Suprapubic skin (tissue), 4 donors: ENCODE data around the gene NPAS3. TPM values are rescaled to one million over a fixed set of nuclear protein-coding genes. Genes with fewer than 3 reads are reported as not detected.

Source experiments
- DNase-seq, 2 donors: peaks; one replicate each; pipeline ENCODE4 v3.0.0-alpha.2; 2019; ENCODE audit warnings: low spot score in 2 of 2
- H3K27ac ChIP-seq: fragments of 200-600 bp; sonication (generic); one replicate; pipeline ENCODE4 v1.5.1; 2019
- H3K27me3 ChIP-seq: fragments of 200-600 bp; sonication (generic); one replicate; pipeline ENCODE4 v1.5.1; 2019
- H3K36me3 ChIP-seq: fragments of 200-600 bp; sonication (generic); one replicate; pipeline ENCODE4 v1.5.1; 2019
- H3K4me1 ChIP-seq: fragments of 200-600 bp; sonication (generic); one replicate; pipeline ENCODE4 v1.5.1; 2019
- H3K4me3 ChIP-seq: fragments of 200-600 bp; sonication (generic); one replicate; pipeline ENCODE4 v1.5.1; 2019; ENCODE audit warnings: mild to moderate bottlenecking
- H3K9me3 ChIP-seq: fragments of 200-600 bp; sonication (generic); one replicate; pipeline ENCODE4 v1.5.1; 2019
- EP300 ChIP-seq: sonication (generic); formaldehyde crosslinking; IDR thresholded peaks from one replicate; pipeline ENCODE4 v1.6.1; 2017; ENCODE audit warnings: antibody characterized with exemption
- POLR2A ChIP-seq, 2 donors: fragments of 450-650 bp; IDR thresholded peaks; one replicate each; pipeline ENCODE4 v1.6.1; 2017; ENCODE audit warnings: antibody characterized with exemption in 2 of 2, mild to moderate bottlenecking in 2 of 2, moderate library complexity in 2 of 2
- POLR2AphosphoS5 ChIP-seq, 3 donors: sonication (generic); formaldehyde crosslinking; IDR thresholded peaks; one replicate each; pipeline ENCODE4 v1.6.1; 2017; ENCODE audit warnings: antibody characterized with exemption in 3 of 3
- WGBS: methylation state at CpG from one replicate; pipeline ENCODE4 v1.1.5; 2018; 5-methylcytosine and 5-hydroxymethylcytosine counted together
- total RNA-seq, 4 donors: library from RNA; depleted of rRNA; stranded (reverse); fragments of >200 nt; gene quantifications; one replicate each; pipeline ENCODE4 v1.1.0, GENCODE V29; 2016
- TF ChIP-seq, protein P1 (sequence below), 2 donors: fragments of 200-600 bp in 1 of 2; fragments of 450-650 bp in 1 of 2; sonication (generic) in 1 of 2; IDR thresholded peaks; one replicate each; pipeline ENCODE4 v1.5.1; 2016 to 2019; ENCODE audit warnings: antibody characterized with exemption in 2 of 2, mild to moderate bottlenecking in 1 of 2, moderate library complexity in 1 of 2

The NPAS3 gene
- total RNA-seq, 4 donors from 2014 or later: 0.17 to 0.45 (median 0.29) TPM; not detected in 1

DNA sequence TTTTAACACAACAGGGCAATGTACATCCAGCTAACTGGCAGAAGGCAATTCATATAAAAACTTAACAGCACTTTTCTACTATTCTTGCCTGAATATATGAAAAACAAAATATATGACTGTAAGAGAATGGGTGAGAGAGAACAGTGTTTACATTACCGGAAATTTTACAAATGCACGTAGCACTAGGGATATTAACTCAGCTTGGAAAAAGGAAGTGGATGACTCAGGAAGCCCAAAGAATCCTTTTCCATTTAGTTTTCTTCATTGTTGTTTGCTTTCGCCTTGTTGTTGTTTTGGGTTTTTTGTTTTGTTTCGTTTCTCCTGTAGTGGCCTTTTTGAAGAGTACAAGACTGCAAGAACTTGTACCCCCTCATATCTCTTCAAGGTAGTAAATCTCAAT is 716.7 kb downstream of the NPAS3 start:
- WGBS: 69% methylated on average over 4 of the region's 4 CpGs
- TF ChIP-seq EP300 (no peak), POLR2AphosphoS5 (IDR thresholded peaks at IDR 0.05) (no peak), POLR2A (IDR thresholded peaks at IDR 0.05) (no peak)
- TF ChIP-seq, protein P1, sequence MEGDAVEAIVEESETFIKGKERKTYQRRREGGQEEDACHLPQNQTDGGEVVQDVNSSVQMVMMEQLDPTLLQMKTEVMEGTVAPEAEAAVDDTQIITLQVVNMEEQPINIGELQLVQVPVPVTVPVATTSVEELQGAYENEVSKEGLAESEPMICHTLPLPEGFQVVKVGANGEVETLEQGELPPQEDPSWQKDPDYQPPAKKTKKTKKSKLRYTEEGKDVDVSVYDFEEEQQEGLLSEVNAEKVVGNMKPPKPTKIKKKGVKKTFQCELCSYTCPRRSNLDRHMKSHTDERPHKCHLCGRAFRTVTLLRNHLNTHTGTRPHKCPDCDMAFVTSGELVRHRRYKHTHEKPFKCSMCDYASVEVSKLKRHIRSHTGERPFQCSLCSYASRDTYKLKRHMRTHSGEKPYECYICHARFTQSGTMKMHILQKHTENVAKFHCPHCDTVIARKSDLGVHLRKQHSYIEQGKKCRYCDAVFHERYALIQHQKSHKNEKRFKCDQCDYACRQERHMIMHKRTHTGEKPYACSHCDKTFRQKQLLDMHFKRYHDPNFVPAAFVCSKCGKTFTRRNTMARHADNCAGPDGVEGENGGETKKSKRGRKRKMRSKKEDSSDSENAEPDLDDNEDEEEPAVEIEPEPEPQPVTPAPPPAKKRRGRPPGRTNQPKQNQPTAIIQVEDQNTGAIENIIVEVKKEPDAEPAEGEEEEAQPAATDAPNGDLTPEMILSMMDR (IDR thresholded peaks at IDR 0.05): no peak
- no peak overlapping the region for H3K4me3 ChIP-seq
- no peaks in the 10 kb centered on the region for H3K9me3 ChIP-seq
- no peaks in the 10 kb centered on the region for H3K4me1 ChIP-seq
- H3K27ac ChIP-seq: no peak overlapping the region
- no peak for DNase-seq
- H3K36me3 ChIP-seq: no peaks in the 10 kb centered on the region
- H3K27me3 ChIP-seq: no peaks in the 10 kb centered on the region

DNA sequence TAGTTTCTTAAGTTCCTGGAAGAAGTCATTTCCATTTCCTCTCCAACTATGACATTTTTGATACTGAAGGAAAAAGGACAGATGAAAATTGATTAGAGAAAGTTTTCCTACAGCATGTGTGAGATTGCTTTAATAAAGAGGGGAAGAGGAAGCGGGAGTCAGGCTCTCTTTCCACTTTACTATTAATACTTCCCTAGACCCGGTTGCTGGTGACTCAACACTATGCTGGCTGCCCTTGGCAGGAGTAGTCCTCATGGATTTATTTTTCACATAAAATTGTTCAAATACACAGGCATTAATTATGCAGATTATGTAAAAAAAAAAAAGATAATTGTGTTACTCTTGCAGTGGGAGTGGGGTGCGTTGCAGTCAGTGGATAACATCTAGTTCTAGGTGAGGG is 718.8 kb downstream of the NPAS3 start:
- Histone ChIP-seq H3K4me3 (no peak overlapping the region), H3K36me3 (no peaks in the 10 kb centered on the region), H3K27me3 (no peaks in the 10 kb centered on the region), H3K4me1 (no peaks in the 10 kb centered on the region), H3K27ac (no peak overlapping the region), H3K9me3 (no peaks in the 10 kb centered on the region)
- 64% methylated on average over 3 of the region's 3 CpGs for WGBS
- DNase-seq: no peak
- no peak for TF ChIP-seq POLR2A (IDR thresholded peaks at IDR 0.05)
- TF ChIP-seq, protein P1 (IDR thresholded peaks at IDR 0.05): no peak
- TF ChIP-seq POLR2AphosphoS5 (IDR thresholded peaks at IDR 0.05): no peak
- TF ChIP-seq EP300: no peak

DNA sequence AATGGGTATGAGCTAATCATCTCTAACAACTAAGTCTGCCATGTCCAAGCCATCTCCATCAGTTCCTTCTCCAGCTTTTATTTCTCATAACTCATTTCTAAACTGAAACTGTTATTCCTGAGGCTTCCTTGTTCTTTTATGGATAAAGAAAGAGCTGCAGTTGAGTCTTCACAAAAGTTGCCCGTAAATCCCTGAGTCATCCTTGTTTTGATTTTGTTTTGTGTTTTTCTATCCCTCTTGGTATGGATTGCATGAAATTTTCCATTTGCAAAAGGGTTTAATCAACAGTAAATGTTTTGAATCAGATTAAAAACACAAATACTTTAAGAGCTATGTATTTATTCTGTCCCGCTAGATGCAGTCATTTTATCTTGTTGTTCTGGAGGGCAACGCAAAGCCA is 721.6 kb downstream of the NPAS3 start:
- Histone ChIP-seq H3K4me1 (no peaks in the 10 kb centered on the region), H3K36me3 (no peaks in the 10 kb centered on the region), H3K9me3 (peaks cover 7% of the 10 kb centered on the region), H3K27me3 (no peaks in the 10 kb centered on the region), H3K4me3 (no peak overlapping the region), H3K27ac (no peak overlapping the region)
- TF ChIP-seq, protein P1 (IDR thresholded peaks at IDR 0.05): no peak
- no peak for TF ChIP-seq EP300
- TF ChIP-seq POLR2A (IDR thresholded peaks at IDR 0.05): no peak
- no peak for TF ChIP-seq POLR2AphosphoS5 (IDR thresholded peaks at IDR 0.05)
- WGBS: 86% methylated on average over 3 of the region's 3 CpGs
- DNase-seq: no peak

DNA sequence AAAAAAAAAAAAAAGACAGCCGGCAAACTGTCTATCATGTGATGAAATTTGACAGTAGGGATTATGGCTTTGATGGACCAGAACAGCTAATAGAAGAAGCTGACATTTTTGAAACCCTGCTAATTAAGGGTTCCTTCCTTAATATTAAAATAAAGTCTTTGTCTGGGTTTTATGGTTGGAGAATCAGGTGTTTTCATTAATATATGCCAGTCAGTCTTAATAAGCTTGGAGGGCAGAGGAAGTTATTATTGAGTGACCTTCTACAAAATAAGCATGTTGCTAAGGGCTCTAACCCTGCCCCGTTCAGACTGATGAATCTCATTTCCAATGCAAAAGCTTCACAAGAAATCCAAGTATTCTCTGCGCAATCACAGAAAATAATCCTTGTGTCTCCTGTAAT is 722.4 kb downstream of the NPAS3 start:
- 80% methylated on average over 3 of the region's 3 CpGs for WGBS
- H3K27me3 ChIP-seq: no peaks in the 10 kb centered on the region
- DNase-seq: no peak
- TF ChIP-seq POLR2A (IDR thresholded peaks at IDR 0.05) (no peak), EP300 (no peak), POLR2AphosphoS5 (IDR thresholded peaks at IDR 0.05) (no peak)
- TF ChIP-seq, protein P1 (IDR thresholded peaks at IDR 0.05): no peak
- no peaks in the 10 kb centered on the region for H3K36me3 ChIP-seq
- H3K4me3 ChIP-seq: no peak overlapping the region
- H3K27ac ChIP-seq: no peak overlapping the region
- H3K9me3 ChIP-seq: peaks cover 7% of the 10 kb centered on the region
- no peaks in the 10 kb centered on the region for H3K4me1 ChIP-seq

DNA sequence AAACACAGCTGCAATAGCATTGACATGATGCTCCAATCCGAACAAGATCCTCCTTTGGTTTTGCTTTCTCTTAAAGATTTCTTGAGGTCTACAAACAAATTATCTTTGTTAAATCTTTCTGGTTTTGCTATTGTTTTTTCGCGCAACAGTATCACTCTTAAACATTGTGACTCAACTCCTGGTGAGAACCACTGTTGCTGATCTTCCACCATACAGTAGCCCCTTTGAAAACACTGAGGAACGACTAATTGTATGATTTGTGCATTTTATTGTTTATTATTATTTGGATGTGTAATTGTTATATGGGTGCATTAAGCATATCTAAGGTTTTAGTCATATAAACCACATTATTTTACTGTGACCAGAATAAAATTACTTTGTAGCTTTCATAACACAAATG is 729.4 kb downstream of the NPAS3 start:
- 94% methylated on average over 4 of the region's 4 CpGs for WGBS
- DNase-seq: no peak
- H3K4me3 ChIP-seq: no peak overlapping the region
- TF ChIP-seq EP300 (no peak), POLR2A (IDR thresholded peaks at IDR 0.05) (no peak), POLR2AphosphoS5 (IDR thresholded peaks at IDR 0.05) (no peak)
- TF ChIP-seq, protein P1 (IDR thresholded peaks at IDR 0.05): no peak
- H3K9me3 ChIP-seq: peaks cover 7% of the 10 kb centered on the region
- no peaks in the 10 kb centered on the region for H3K4me1 ChIP-seq
- H3K27me3 ChIP-seq: no peaks in the 10 kb centered on the region
- no peak overlapping the region for H3K27ac ChIP-seq
- H3K36me3 ChIP-seq: no peaks in the 10 kb centered on the region
